Skin of body (tissue), 2 donors: Measurements from ENCODE around the gene ATP11C. TPM values are rescaled to one million over a fixed set of nuclear protein-coding genes. Genes with fewer than 3 reads are reported as not detected.
A peak's percentile ranks its signal among the peaks of the same experiment; 100 is the strongest.
"Not testable (repeated sequence)": the region's sequence is repeated elsewhere in the genome, so short reads cannot be mapped to it uniquely, and the experiment has no call there.

Experiments
- DNase-seq: peaks from one replicate; lab custom pipeline; 2025; lab: John Stamatoyannopoulos, UW
- total RNA-seq: library from RNA; depleted of rRNA; stranded (reverse); fragments of >200 nt; gene quantifications from one replicate; pipeline ENCODE4 v1.2.3, GENCODE V29; 2014

ATP11C gene
- total RNA-seq, 1 donor from 2014 or later = 27.9 TPM

- DNase-seq = not testable (repeated sequence)
These were observed 76.0 kb downstream of the ATP11C start for GRCh38 chrX:139856826-139857225.

GRCh38 chrX:139851730-139852129 lies 81.1 kb downstream of the ATP11C start:
- DNase-seq = no peak

GRCh38 chrX:139850968-139851367 lies 81.9 kb downstream of the ATP11C start:
- no peak for DNase-seq

- DNase-seq = no peak
These were observed 88.0 kb downstream of the ATP11C start for GRCh38 chrX:139844884-139845283.

- no peak for DNase-seq
These were observed 88.7 kb downstream of the ATP11C start for GRCh38 chrX:139844163-139844562.

GRCh38 chrX:139842326-139843185 lies 90.3 kb downstream of the ATP11C start:
- DNase-seq = peak; percentile 20

GRCh38 chrX:139836335-139836734 lies 96.5 kb downstream of the ATP11C start:
- DNase-seq = not testable (repeated sequence)

- DNase-seq = no peak
These were observed 98.0 kb downstream of the ATP11C start for GRCh38 chrX:139834879-139835278.

- no peak for DNase-seq
These were observed 100.0 kb downstream of the ATP11C start for GRCh38 chrX:139832718-139833309.

- peak; percentile 32 for DNase-seq
These were observed 101.0 kb downstream of the ATP11C start for GRCh38 chrX:139831675-139832456.

- no peak for DNase-seq
These were observed 101.8 kb downstream of the ATP11C start for GRCh38 chrX:139831017-139831416.

- DNase-seq = no peak
These were observed 104.0 kb downstream of the ATP11C start for GRCh38 chrX:139828830-139829229.

GRCh38 chrX:139828033-139828432 lies 104.8 kb downstream of the ATP11C start:
- no peak for DNase-seq

GRCh38 chrX:139826065-139827044 lies 106.5 kb downstream of the ATP11C start:
- no peak for DNase-seq

- DNase-seq = no peak
These were observed 107.2 kb downstream of the ATP11C start for GRCh38 chrX:139825618-139826017.

GRCh38 chrX:139823806-139824205 lies 109.0 kb downstream of the ATP11C start:
- DNase-seq = no peak

- DNase-seq = no peak
These were observed 112.4 kb downstream of the ATP11C start for GRCh38 chrX:139820358-139820984.

GRCh38 chrX:139816204-139816603 lies 116.6 kb downstream of the ATP11C start:
- DNase-seq = no peak

GRCh38 chrX:139815771-139816170 lies 117.1 kb downstream of the ATP11C start:
- DNase-seq = no peak

- DNase-seq = no peak
These were observed 120.8 kb downstream of the ATP11C start for GRCh38 chrX:139811942-139812629.
